GM21360 (cell line): ENCODE data around the gene MYBPC3.
A peak's percentile ranks its signal among the peaks of the same experiment; 100 is the strongest.

Experiments used
- ATAC-seq: cut with Tn5 transposase; IDR thresholded peaks from one replicate; pipeline ENCODE4 v1.9.1; 2021; ENCODE audit warnings: mild to moderate bottlenecking, moderate library complexity; ENCODE audit not compliant: unreplicated experiment

MYBPC3 gene

DNA sequence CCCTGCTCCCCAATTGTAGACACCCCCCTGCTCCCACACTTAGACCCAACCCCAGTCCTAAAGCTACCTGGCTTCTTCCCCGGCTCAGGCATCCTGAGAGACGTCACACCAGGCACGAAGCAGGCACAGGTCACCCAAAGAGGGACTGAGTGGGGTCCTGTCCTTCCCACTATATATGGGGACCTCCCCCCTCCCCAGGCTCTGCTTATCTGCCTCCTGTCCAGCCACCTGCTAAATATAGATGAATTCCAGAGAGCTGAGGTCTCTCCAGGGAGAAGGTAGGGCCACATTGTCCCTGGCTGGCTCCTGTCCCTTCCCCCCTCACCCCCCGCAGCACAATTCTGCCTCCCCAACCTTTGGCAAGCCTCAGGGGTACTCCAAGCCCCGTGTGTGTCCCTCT, at the start of gene MYBPC3:
TSS of gene MYBPC3 (minus strand) at position 147 of the 400 bp plus-strand sequence. CDS start at position 92, 55 bp downstream.
- ATAC-seq: no peak

DNA sequence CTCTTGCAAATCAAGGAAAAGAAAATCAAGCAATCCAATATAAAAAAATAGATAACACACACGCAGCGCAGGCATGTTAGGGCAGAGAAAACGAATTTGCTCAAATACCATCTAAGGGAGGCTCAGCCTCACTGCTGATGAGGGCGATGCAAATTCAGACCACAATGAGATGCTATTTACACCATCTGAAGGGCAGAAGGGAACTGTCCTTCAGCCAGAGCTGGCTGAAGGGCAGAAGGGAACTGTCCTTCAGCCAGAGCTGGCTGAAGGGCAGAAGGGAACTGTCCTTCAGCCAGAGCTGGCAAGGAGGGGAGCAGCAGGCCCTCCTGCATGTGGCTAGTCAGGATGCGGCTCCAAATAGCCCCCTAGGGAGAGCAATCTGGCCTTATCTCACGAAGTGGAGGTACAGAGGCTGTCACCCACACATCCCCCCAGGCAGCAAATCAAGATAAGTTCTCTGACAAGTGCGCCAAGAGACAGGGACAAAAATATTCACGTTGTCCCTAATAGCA, 48.3 kb upstream of the MYBPC3 start:
- peak; percentile 61 for ATAC-seq

DNA sequence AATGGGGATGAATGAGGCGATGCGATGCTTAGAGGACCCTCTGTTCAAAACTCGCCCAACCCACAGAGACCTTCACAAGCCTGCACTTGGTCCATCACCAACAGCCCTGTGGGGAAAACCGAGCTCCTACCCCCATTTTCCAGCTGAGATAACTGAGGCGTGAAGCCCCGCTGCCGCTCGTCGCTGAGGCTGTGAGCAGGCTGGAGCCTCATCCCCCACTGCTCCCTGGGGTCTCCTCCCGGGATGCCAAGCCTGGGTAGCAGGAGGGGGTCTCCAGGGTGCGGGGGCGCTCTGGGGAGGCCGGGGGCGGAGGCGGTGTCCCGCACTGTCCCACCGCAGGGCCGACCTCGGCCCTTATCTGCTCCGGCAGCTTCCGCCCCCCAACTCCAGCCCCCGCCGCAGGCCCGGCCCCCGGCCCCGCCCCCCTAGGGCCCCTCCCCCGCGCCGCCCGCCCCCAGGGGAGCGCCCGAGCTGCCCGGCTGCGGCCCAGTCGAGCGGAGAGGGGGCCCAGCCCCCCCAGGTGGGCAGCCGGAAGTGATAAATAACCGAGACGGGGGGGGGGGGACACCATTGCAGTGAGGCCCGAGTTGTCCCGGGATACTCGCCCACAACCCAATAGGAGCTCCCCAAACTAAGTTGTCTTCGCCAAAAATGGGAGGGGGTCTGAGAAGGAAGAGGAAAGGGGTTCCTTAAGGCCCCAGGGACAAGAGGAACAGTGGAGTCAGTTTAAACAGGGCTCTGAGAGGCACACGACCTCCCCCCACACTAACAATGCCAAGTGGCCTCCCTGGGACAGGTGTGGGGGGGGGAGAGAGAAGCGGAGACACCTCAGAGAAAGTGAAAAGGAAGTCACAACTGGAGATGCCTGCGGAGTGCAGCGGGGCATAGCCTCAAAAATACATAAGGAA, 47.6 kb upstream of the MYBPC3 start:
- ATAC-seq: peak; percentile 41

- no peak for ATAC-seq
These were observed 46.0 kb upstream of the MYBPC3 start for GRCh38 chr11:47398551-47398950.

DNA sequence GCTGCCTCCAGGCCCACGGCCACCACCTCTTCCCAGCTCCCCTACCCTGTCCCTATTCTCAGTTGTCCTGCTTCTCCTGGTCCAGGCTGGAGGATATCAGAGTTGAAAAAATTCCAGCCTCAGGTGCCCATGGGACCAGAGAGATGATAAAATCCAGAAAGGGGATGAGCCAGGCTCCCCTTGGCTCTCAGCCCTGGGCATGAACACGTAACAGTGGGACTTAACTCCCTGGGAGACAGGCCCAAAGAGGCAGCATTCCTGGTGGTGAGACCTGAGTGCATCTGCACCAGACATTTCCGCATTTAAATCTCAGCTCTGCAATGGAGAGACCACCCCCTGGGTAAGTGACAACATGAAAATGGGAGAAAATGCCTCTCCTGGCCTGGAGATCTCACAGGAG, 45.5 kb upstream of the MYBPC3 start:
- no peak for ATAC-seq

GRCh38 chr11:47396049-47396320, 43.5 kb upstream of the MYBPC3 start:
- no peak for ATAC-seq

DNA sequence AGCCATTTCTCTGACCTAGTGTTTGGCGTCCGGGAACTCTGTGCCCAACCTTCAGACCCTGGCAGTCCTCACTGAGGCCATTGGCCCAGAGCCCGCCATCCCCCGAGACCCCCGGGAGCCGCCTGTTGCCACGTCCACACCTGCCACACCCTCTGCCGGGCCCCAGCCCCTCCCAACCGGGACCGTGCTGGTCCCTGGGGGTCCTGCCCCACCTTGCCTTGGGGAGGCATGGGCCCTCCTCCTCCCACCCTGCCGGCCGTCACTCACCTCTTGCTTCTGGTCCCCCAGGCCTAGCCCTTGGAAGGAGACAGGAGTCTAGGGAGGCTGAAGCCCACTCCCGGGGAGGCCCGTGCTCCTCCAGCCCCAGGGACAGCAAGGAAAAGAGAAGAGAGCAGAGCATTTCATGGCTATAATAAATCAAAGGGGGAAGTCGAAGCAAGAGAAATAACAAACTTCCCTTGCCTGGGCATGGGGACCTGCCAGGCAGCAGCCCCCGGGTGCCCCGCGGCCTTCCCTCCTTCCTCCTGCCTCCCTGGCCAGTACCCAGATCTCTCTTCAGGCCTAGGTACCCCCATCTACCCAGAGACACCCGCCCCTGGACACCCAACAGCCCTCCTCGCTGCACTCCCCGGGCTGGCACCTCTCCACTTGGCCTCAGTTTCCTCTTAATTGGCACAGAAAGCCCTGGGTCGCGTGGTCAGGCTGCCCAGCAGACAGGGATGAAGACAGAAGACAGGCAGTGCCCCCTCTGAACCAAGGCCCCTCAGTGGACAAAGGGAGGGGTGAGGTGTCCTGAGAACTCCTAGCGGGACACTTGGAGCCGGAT, 42.9 kb upstream of the MYBPC3 start:
- ATAC-seq: no peak

DNA sequence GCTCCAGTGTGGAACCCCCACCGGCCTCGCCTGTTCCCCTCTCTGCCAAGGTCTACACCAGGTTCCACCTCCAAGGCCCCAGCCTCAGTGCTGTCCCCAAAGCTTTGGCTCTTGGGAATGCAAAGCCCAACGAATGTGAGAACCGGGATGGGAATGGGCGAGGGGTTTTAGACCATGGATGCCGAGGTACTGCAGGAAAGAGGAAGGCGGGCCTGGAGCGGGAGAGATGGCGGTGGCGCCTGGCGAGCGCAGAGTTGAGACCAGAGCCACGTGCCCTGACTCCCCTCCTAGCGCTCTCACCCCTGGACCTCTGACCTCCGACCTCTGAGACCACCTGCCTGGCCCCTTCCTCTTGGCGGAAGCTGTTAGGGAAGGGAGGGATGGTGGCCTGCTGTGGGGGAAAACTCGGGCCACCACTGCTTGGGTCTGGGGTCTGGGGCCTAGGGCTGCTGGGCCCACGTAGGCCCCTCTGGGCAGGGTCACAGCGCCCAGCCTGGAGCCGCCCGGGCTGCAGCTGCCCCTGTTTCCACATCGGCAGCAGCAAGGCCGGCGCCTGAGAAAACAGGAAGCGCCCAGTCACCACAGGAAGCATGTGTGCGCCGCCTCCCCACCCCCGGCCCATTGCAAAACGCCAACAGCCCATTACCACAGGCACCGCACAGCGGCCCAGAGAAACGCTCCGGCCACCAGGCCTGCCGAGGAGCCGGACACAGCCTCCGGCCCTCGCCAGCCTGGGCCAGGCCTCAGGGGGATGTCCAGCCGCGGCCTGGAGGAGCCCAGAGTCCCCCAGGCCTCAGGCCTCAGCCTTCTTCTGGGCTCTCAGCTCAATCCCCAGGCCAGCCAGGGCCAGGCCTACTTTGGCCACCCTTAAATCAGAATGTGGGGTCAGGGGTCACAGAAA, 42.1 kb upstream of the MYBPC3 start:
- no peak for ATAC-seq

GRCh38 chr11:47394050-47394321, 41.5 kb upstream of the MYBPC3 start:
- no peak for ATAC-seq

DNA sequence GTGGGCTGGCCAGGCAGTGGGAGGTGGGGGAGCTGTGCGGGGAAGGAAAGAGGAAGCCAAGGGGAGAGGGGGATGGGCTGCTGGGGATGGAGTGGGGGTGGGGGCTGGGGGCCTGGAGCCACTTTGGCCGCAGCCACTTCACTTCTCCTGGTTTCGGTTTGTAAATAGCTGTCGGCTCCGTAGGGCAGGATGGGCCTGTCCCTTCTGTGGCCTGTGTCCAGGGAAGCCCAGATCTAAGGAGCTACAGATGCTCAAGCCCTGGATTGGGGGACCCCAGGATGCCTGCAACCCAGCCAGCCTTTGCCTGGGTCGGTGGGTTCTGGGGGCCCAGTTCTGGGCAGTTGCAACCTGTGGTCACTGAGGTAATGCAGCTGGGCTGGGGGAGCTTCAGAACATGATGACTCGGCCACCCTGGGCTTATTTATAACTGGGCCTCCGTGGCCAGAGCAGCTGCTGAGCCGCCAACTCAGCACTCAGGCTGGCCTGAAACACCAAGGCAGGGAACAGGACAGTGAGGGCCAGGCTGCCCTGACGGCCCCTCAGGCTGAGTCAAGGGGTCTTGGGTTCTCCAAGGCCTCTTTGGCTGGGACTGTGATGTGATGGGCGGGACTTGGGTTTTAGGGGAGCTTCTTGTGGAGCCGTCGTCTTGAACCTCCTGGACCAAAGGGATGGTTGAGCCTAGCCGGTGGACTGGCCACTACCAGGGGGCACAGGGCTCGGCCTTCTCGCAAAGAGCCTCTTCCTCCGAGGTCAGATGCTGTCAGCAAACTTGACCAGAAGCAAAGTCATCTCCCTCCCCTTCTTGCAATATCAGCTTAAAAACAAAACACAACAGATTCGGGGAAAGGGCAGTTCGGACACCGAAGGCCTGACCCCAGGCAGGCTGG, 40.9 kb upstream of the MYBPC3 start:
- ATAC-seq: no peak

GRCh38 chr11:47392546-47393162, 40.2 kb upstream of the MYBPC3 start:
- no peak for ATAC-seq

GRCh38 chr11:47391711-47392432, 39.4 kb upstream of the MYBPC3 start:
- ATAC-seq: no peak

- no peak for ATAC-seq
These were observed 38.6 kb upstream of the MYBPC3 start for GRCh38 chr11:47391077-47391583.

GRCh38 chr11:47390422-47390760, 37.9 kb upstream of the MYBPC3 start:
- no peak for ATAC-seq

- no peak for ATAC-seq
These were observed 37.3 kb upstream of the MYBPC3 start for GRCh38 chr11:47389577-47390421.

DNA sequence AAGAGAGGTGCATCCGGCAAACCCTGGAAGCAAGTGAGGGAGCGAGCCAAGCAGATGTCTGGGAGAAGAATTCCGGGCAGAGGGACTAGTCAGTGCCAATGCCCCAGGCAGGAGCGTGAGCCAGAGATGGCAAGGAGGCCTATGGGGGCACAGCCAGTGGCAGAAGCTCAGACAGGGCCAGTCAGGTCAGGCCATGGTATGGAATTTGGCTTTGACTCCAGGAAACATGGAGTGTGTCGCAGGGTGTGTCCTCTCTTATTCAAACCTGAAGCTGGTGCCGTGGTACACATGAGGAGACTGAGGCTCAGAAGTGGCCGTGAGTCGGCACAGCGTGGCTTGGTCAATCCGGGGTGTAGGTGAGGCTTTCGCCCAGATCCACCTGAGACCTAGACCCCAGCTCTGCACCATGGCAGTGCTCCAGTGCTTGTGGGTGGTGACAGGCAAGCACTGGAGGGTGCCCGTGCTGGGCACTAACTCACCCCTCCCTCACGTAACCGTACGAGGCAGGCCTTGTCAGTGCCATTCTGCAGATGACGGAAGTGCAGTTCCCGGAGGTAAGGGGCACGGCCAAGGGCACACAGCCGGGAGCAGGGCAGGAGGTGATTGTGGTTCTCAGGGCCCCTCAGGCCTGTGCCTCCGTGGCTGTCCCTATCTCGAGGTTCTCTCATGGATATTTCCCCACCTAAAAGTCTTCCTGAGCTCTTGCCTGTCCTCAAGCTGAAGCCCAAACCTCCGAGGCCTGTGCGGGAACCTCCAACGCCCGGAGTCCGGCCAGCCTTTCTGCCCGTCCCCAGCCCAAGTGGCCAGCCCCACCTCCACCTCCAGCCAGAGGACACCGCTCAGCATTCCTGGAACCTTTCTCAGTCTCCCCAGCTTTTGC, 36.4 kb upstream of the MYBPC3 start:
- no peak for ATAC-seq
